Upper lobe of left lung (tissue), 6 donors: ENCODE measurements around the gene RASGEF1C. TPM values are rescaled to one million over a fixed set of nuclear protein-coding genes. Genes with fewer than 3 reads are reported as not detected.

ENCODE experiments used
- ATAC-seq, 2 donors: fragments of 200-7000 bp; cut with Tn5 transposase; one replicate each; pipeline ENCODE4 v1.9.1; 2022; ENCODE audit warnings: mild to moderate bottlenecking in 2 of 2, moderate library complexity in 2 of 2; ENCODE audit not compliant: low FRiP score in 2 of 2
- DNase-seq, 2 donors: peaks; one replicate each; pipeline ENCODE4 v3.0.0-alpha.2; 2019 to 2020
- H3K27ac ChIP-seq, 4 donors: fragments of 200-600 bp; sonication (generic); one replicate each; pipeline ENCODE4 v1.5.1; 2016 to 2019
- H3K27me3 ChIP-seq, 4 donors: fragments of 200-600 bp; sonication (generic); one replicate each; pipeline ENCODE4 v1.5.1; 2017 to 2019
- H3K36me3 ChIP-seq, 4 donors: fragments of 200-600 bp; sonication (generic); one replicate each; pipeline ENCODE4 v1.5.1; 2016 to 2019
- H3K4me1 ChIP-seq, 4 donors: fragments of 200-600 bp; sonication (generic); one replicate each; pipeline ENCODE4 v1.5.1; 2018 to 2019
- H3K4me3 ChIP-seq, 4 donors: fragments of 200-600 bp; sonication (generic); one replicate each; pipeline ENCODE4 v1.5.1; 2017 to 2019; ENCODE audit warnings: mild to moderate bottlenecking in 2 of 4, moderate library complexity in 1 of 4
- H3K9me3 ChIP-seq, 4 donors: fragments of 200-600 bp; sonication (generic); one replicate each; pipeline ENCODE4 v1.5.1; 2018 to 2019
- EP300 ChIP-seq, 4 donors: sonication (generic); formaldehyde crosslinking; IDR thresholded peaks; one replicate each; pipeline ENCODE4 v1.5.1; 2017; ENCODE audit warnings: antibody characterized with exemption in 4 of 4, control low read depth in 2 of 4
- POLR2A ChIP-seq, 4 donors: fragments of 450-650 bp; IDR thresholded peaks; one replicate each; pipeline ENCODE4 v1.5.1; 2016 to 2017; ENCODE audit warnings: antibody characterized with exemption in 4 of 4, mild to moderate bottlenecking in 2 of 4
- POLR2AphosphoS5 ChIP-seq, 2 donors: sonication (generic); formaldehyde crosslinking; IDR thresholded peaks; one replicate each; pipeline ENCODE4 v1.5.1; 2017; ENCODE audit warnings: antibody characterized with exemption in 2 of 2
- WGBS, 2 donors: methylation state at CpG; one replicate each; pipeline ENCODE4 v1.1.5; 2017 to 2018; 5-methylcytosine and 5-hydroxymethylcytosine counted together
- total RNA-seq, 6 donors: library from RNA; depleted of rRNA in 4 of 6; stranded (reverse); fragments of >200 nt in 4 of 6; gene quantifications; one replicate each; pipeline versions ENCODE4 v1.1.0 to v1.2.1, GENCODE V29; 2016 to 2021
- TF ChIP-seq, protein P1 (sequence below), 6 experiments: fragments of 450-650 bp in 4 of 6; fragments of 200-600 bp in 2 of 6; sonication (generic) in 2 of 6; IDR thresholded peaks; one replicate each; pipeline ENCODE4 v1.5.1; 2016 to 2019; ENCODE audit warnings: antibody characterized with exemption in 6 of 6
- donor health status: DM: no; HTN: no; CAD: no; lungs with moderate emphysema.
- donor health status: DM: no; HTN: yes; CAD: no; lungs with severe emphysema.

The RASGEF1C gene
- total RNA-seq, 6 donors from 2014 or later = not detected

DNA sequence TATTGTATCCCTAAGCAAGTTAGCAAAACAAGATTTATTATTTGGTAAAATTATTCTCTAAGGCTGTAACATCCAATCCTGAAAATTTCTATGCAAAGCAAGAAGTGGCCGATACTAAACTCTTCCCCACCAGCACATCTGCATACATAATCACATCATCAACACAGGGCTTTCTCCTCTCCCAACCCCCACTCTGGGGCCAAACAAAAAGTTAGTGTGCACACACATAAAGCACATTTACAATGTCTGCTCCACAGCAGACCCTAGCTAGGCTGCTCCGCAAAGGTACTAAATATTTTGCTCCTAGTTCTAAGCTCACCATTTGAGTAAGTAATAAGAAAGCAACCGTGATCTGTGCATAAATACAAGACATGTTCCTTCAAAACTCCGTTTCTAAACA lies 141.0 kb downstream of the RASGEF1C start:
- H3K36me3 ChIP-seq = no peaks in the 10 kb centered on the region
- ATAC-seq = no peak
- no peak for DNase-seq
- no peaks in the 10 kb centered on the region for H3K9me3 ChIP-seq
- TF ChIP-seq POLR2A (IDR thresholded peaks at IDR 0.05) = no peak
- no peak overlapping the region for H3K4me3 ChIP-seq
- H3K27ac ChIP-seq = no peak overlapping the region
- no peaks in the 10 kb centered on the region for H3K27me3 ChIP-seq
- peaks cover 12 to 32% (median 20%) of the 10 kb centered on the region in 4 donors for H3K4me1 ChIP-seq
- 81 to 85% methylated on average over 4 of the region's 4 CpGs for WGBS, 2 donors

DNA sequence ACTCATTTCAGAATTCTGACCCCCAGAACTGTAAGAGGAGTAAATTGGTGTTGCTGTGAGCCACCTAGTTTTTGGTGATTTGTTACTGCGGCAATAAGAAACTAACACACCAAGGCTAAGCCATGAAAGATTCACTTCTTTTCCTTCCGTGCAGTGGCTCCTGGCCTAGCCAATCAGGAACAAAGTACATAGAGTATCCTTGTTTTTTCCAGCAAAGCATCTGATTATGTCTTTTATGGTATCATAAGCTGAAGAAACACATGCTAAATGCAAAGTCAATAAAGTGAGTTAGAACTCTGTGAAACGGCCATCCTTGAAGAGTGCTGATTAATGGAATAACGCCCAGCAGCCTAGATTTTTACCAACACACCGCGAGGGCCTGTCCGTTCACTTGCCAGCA lies 148.8 kb downstream of the RASGEF1C start:
- no peaks in the 10 kb centered on the region for H3K9me3 ChIP-seq
- H3K36me3 ChIP-seq = no peaks in the 10 kb centered on the region
- no peak for ATAC-seq
- no peaks in the 10 kb centered on the region for H3K27me3 ChIP-seq
- H3K4me1 ChIP-seq = no peaks in the 10 kb centered on the region
- no peak overlapping the region for H3K4me3 ChIP-seq
- WGBS, 2 donors = 93% methylated on average over 7 of the region's 7 CpGs
- TF ChIP-seq, protein P1, sequence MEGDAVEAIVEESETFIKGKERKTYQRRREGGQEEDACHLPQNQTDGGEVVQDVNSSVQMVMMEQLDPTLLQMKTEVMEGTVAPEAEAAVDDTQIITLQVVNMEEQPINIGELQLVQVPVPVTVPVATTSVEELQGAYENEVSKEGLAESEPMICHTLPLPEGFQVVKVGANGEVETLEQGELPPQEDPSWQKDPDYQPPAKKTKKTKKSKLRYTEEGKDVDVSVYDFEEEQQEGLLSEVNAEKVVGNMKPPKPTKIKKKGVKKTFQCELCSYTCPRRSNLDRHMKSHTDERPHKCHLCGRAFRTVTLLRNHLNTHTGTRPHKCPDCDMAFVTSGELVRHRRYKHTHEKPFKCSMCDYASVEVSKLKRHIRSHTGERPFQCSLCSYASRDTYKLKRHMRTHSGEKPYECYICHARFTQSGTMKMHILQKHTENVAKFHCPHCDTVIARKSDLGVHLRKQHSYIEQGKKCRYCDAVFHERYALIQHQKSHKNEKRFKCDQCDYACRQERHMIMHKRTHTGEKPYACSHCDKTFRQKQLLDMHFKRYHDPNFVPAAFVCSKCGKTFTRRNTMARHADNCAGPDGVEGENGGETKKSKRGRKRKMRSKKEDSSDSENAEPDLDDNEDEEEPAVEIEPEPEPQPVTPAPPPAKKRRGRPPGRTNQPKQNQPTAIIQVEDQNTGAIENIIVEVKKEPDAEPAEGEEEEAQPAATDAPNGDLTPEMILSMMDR (IDR thresholded peaks at IDR 0.05) = no peak
- TF ChIP-seq POLR2A (IDR thresholded peaks at IDR 0.05) (no peak), POLR2AphosphoS5 (IDR thresholded peaks at IDR 0.05) (no peak), EP300 (IDR thresholded peaks at IDR 0.05) (no peak)
- no peak for DNase-seq
- no peak overlapping the region for H3K27ac ChIP-seq

DNA sequence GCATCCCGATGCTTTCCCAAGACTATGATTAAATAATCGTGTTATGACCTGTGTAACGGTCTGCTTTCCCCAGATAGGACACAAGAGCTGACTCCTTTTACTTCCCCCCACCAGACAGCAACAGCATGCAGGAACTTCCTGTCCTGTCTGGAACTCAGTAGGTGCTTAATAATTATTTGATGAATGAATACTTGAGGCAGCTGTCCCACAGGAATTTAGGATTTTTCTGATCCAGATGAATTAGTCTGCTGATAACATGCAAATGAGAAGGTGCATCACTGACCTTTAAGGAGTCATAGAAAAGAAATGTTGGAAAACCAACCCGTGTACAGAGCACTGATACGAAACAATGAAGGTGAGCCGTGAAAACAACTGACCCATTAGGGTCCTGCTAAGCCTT lies 149.7 kb downstream of the RASGEF1C start:
- Histone ChIP-seq H3K4me3 (no peak overlapping the region), H3K9me3 (no peaks in the 10 kb centered on the region), H3K36me3 (no peaks in the 10 kb centered on the region), H3K27me3 (no peaks in the 10 kb centered on the region), H3K4me1 (no peaks in the 10 kb centered on the region), H3K27ac (no peak overlapping the region)
- DNase-seq = no peak
- TF ChIP-seq POLR2A (IDR thresholded peaks at IDR 0.05) (no peak), POLR2AphosphoS5 (IDR thresholded peaks at IDR 0.05) (no peak), EP300 (IDR thresholded peaks at IDR 0.05) (no peak)
- TF ChIP-seq, protein P1 (IDR thresholded peaks at IDR 0.05) = no peak
- no peak for ATAC-seq
- WGBS, 2 donors = 81% methylated on average over 6 of the region's 6 CpGs

DNA sequence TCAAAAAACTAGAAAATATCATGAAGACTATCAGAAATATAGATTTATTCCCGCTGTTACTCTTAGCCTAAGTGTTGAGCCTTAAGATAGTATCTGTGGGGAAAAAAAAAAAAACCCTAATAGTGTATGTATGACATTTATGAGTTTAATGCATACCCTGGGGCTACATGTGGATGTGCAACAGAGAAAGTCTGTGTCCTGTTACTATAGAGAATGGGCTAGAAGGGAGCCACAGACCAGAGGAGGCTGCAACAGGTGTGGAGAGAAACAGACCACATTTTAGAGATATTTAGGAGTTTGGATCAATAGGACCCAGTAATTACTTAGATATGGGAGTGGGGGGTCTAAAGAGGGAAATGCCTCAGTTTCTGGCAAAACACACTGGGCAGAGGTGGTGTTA lies 152.9 kb downstream of the RASGEF1C start:
- TF ChIP-seq EP300 (IDR thresholded peaks at IDR 0.05) (no peak), POLR2AphosphoS5 (IDR thresholded peaks at IDR 0.05) (no peak), POLR2A (IDR thresholded peaks at IDR 0.05) (no peak)
- TF ChIP-seq, protein P1 (IDR thresholded peaks at IDR 0.05) = no peak
- no peaks in the 10 kb centered on the region for H3K4me1 ChIP-seq
- H3K36me3 ChIP-seq = no peaks in the 10 kb centered on the region
- DNase-seq (no peak), ATAC-seq (no peak)
- H3K27me3 ChIP-seq = no peaks in the 10 kb centered on the region
- no peaks in the 10 kb centered on the region for H3K9me3 ChIP-seq
- no peak overlapping the region for H3K27ac ChIP-seq
- no peak overlapping the region for H3K4me3 ChIP-seq
- WGBS, 2 donors = 94 to 100% methylated on average over 1 of the region's 1 CpG

DNA sequence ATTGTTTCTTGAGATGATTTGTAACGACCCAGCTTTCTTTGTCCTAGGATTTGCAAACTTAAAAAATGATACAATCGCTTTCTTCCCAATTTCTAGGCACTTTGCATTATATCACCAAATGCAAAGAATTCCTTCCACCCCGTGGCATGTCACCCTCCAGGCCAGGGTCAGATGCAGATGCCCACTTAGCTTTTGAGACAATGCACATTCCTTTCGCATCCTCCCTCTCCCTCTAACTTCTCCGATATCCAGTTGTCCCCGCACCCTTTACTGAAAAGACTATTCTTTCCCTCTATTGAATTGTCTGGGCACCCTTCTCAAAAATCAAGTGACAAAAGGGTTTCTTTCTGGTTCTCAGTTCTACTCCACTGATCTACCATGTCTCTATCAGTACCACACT lies 154.8 kb downstream of the RASGEF1C start:
- no peak for ATAC-seq
- no peak for DNase-seq
- no peak overlapping the region for H3K4me3 ChIP-seq
- H3K36me3 ChIP-seq = no peaks in the 10 kb centered on the region
- no peaks in the 10 kb centered on the region for H3K9me3 ChIP-seq
- H3K27me3 ChIP-seq = no peaks in the 10 kb centered on the region
- no peak overlapping the region for H3K27ac ChIP-seq
- H3K4me1 ChIP-seq = peaks cover 0 to 5% (median under 1%) of the 10 kb centered on the region in 4 donors
- no peak for TF ChIP-seq EP300 (IDR thresholded peaks at IDR 0.05)
- TF ChIP-seq, protein P1 (IDR thresholded peaks at IDR 0.05) = no peak
- 78 to 83% methylated on average over 6 of the region's 6 CpGs for WGBS, 2 donors
